ENCODE measurements around the gene TMEM114.
"Not testable (repeated sequence)": the region's sequence is repeated elsewhere in the genome, so short reads cannot be mapped to it uniquely, and the experiment has no call there.

Gene TMEM114

GRCh38 chr16:8572919-8573724, 17.2 kb downstream of the TMEM114 start:
- DNase-seq (ENCODE audit: low read depth), result peak; percentile 4

GRCh38 chr16:8572063-8572918, 18.0 kb downstream of the TMEM114 start:
- no peak for DNase-seq (ENCODE audit: low read depth)

GRCh38 chr16:8571061-8571596, 19.2 kb downstream of the TMEM114 start:
- peak; percentile 11 for DNase-seq (ENCODE audit: low read depth)

- not testable (repeated sequence) for DNase-seq (ENCODE audit: low read depth)
Measured at GRCh38 chr16:8570393-8570792, 19.9 kb downstream of the TMEM114 start.

- DNase-seq (ENCODE audit: low read depth), result no peak
Measured at GRCh38 chr16:8569650-8570346, 20.5 kb downstream of the TMEM114 start.

GRCh38 chr16:8568231-8568617, 22.1 kb downstream of the TMEM114 start:
- DNase-seq (ENCODE audit: low read depth), result no peak

- DNase-seq (ENCODE audit: low read depth), result peak; percentile 69
Measured at GRCh38 chr16:8567355-8568230, 22.7 kb downstream of the TMEM114 start.

GRCh38 chr16:8565498-8565897, 24.8 kb downstream of the TMEM114 start:
- no peak for DNase-seq (ENCODE audit: low read depth)

GRCh38 chr16:8564934-8565345, 25.4 kb downstream of the TMEM114 start:
- DNase-seq (ENCODE audit: low read depth), result no peak

GRCh38 chr16:8563944-8564540, 26.3 kb downstream of the TMEM114 start:
- not testable (repeated sequence) for DNase-seq (ENCODE audit: low read depth)

GRCh38 chr16:8561496-8561895, 28.8 kb downstream of the TMEM114 start:
- no peak for DNase-seq (ENCODE audit: low read depth)

GRCh38 chr16:8555400-8555799, 34.9 kb downstream of the TMEM114 start:
- DNase-seq (ENCODE audit: low read depth), result no peak

GRCh38 chr16:8554881-8555280, 35.4 kb downstream of the TMEM114 start:
- no peak for DNase-seq (ENCODE audit: low read depth)

GRCh38 chr16:8554022-8554421, 36.3 kb downstream of the TMEM114 start:
- no peak for DNase-seq (ENCODE audit: low read depth)

- DNase-seq (ENCODE audit: low read depth), result no peak
Measured at GRCh38 chr16:8552487-8553221, 37.7 kb downstream of the TMEM114 start.

GRCh38 chr16:8551388-8552332, 38.7 kb downstream of the TMEM114 start:
- no peak for DNase-seq (ENCODE audit: low read depth)

- DNase-seq (ENCODE audit: low read depth), result no peak
Measured at GRCh38 chr16:8550728-8551387, 39.5 kb downstream of the TMEM114 start.

GRCh38 chr16:8549843-8550412, 40.4 kb downstream of the TMEM114 start:
- DNase-seq (ENCODE audit: low read depth), result no peak

All from GM04504 (cell line).